SK-N-SH (cell line): ENCODE data around the gene HNF1A. TPM values are rescaled to one million over a fixed set of nuclear protein-coding genes. Genes with fewer than 3 reads are reported as not detected.

Source experiments
- CTCF ChIA-PET: fragments of 300-600, 350-600 bp; formaldehyde crosslinking; extraction: SDS; loops from one replicate; lab custom pipeline; 2021; lab: Yijun Ruan, JAX
- POLR2A ChIA-PET: fragments of 350-600 bp; sonication (Branson Sonifier 250); formaldehyde crosslinking; extraction: SDS; loops from one replicate; lab custom pipeline; 2020; ENCODE audit warnings: antibody characterized with exemption, inconsistent platforms; lab: Yijun Ruan, JAX
- DNase-seq: peaks from one replicate; pipeline ENCODE4 v3.0.0; 2012
- H2AFZ ChIP-seq: fragments of 200-600 bp; sonication (generic); 2 replicates; pipeline ENCODE4 v1.8.1; 2016; ENCODE audit warnings: antibody characterized with exemption, mild to moderate bottlenecking, low read depth
- H3F3A ChIP-seq: fragments of 200-600 bp; sonication (generic); replicated peaks from 2 replicates; pipeline ENCODE3; 2016; ENCODE audit warnings: antibody characterized with exemption, mild to moderate bottlenecking; ENCODE audit not compliant: insufficient read depth
- H3K27ac ChIP-seq, 2 experiments: fragments of 200-500 bp in 1 of 2; fragments of 200-600 bp in 1 of 2; sonication (Bioruptor generic) in 1 of 2; sonication (generic), shearing (Covaris generic) in 1 of 2; 2 replicates each; pipeline versions ENCODE4 v1.5.1 to v1.6.1; 2014 to 2016; ENCODE audit warnings: low read depth in 2 of 2, inconsistent platforms in 1 of 2, low read length in 1 of 2, mild to moderate bottlenecking in 1 of 2, mixed read lengths in 1 of 2
- H3K27me3 ChIP-seq: fragments of 200-600 bp; sonication (generic), shearing (Covaris generic); 2 replicates; pipeline ENCODE4 v1.6.1; 2016; ENCODE audit warnings: mixed run types; ENCODE audit not compliant: insufficient read depth
- H3K36me3 ChIP-seq, 2 experiments: fragments of 200-500 bp in 1 of 2; fragments of 200-600 bp in 1 of 2; sonication (Bioruptor generic) in 1 of 2; sonication (generic) in 1 of 2; replicated peaks in 1 of 2; 2 replicates each; pipeline versions ENCODE3 to v1.5.1; 2014 to 2016; ENCODE audit warnings: low read length in 1 of 2, mild to moderate bottlenecking in 1 of 2; ENCODE audit not compliant: insufficient read depth in 2 of 2, control insufficient read depth in 1 of 2
- H3K4me1 ChIP-seq, 2 experiments: fragments of 200-500 bp in 1 of 2; fragments of 200-600 bp in 1 of 2; sonication (Bioruptor generic) in 1 of 2; sonication (generic), shearing (Covaris generic) in 1 of 2; 2 replicates each; pipeline versions ENCODE4 v1.5.1 to v1.6.1; 2014 to 2016; ENCODE audit warnings: low read depth in 1 of 2, low read length in 1 of 2, mixed run types in 1 of 2; ENCODE audit not compliant: insufficient read depth in 2 of 2, control insufficient read depth in 1 of 2
- H3K4me2 ChIP-seq: fragments of 200-600 bp; sonication (generic), shearing (Covaris generic); 2 replicates; pipeline ENCODE4 v1.6.1; 2017; ENCODE audit warnings: mixed run types
- H3K4me3 ChIP-seq, 2 experiments: fragments of 200-500 bp in 1 of 2; fragments of 200-600 bp in 1 of 2; sonication (Bioruptor generic) in 1 of 2; sonication (generic), shearing (Covaris generic) in 1 of 2; 2 replicates each; pipeline versions ENCODE4 v1.5.1 to v1.8.1; 2014 to 2016; ENCODE audit warnings: low read depth in 2 of 2, inconsistent platforms in 1 of 2, low read length in 1 of 2, mild to moderate bottlenecking in 1 of 2, mixed read lengths in 1 of 2, moderate library complexity in 1 of 2
- H3K79me2 ChIP-seq: fragments of 200-600 bp; sonication (generic); 2 replicates; pipeline ENCODE4 v1.8.1; 2017; ENCODE audit warnings: mild to moderate bottlenecking; ENCODE audit not compliant: insufficient read depth
- H3K9ac ChIP-seq: fragments of 200-600 bp; sonication (generic); 2 replicates; pipeline ENCODE4 v1.6.1; 2017; ENCODE audit warnings: mixed run types
- H3K9me2 ChIP-seq: fragments of 200-600 bp; sonication (generic); 2 replicates; pipeline ENCODE4 v1.6.1; 2017; ENCODE audit warnings: mixed run types
- H3K9me3 ChIP-seq: fragments of 200-600 bp; sonication (generic); 2 replicates; pipeline ENCODE4 v1.6.1; 2017; ENCODE audit warnings: mixed run types, mild to moderate bottlenecking, moderate library complexity
- H4K20me1 ChIP-seq: fragments of 200-600 bp; sonication (generic); 2 replicates; pipeline ENCODE4 v1.6.1; 2017; ENCODE audit warnings: mild to moderate bottlenecking, mixed run types; ENCODE audit not compliant: insufficient read depth
- ELF1 ChIP-seq: IDR thresholded peaks from 2 replicates; pipeline ENCODE4 v1.4.0; 2012
- EP300 ChIP-seq, 2 experiments: IDR thresholded peaks; 2 replicates each; pipeline versions ENCODE4 v1.4.0 to v1.6.1; 2012; ENCODE audit warnings: borderline replicate concordance in 1 of 2, low read depth in 1 of 2, low read length in 1 of 2
- EZH2phosphoT487 ChIP-seq: fragments of 200-600 bp; sonication (generic); IDR thresholded peaks from 2 replicates; pipeline ENCODE4 v1.6.1; 2017; ENCODE audit warnings: low read depth, mixed run types, mild to moderate bottlenecking, antibody characterized with exemption, moderate library complexity, borderline replicate concordance
- FOSL2 ChIP-seq: IDR thresholded peaks from 2 replicates; pipeline ENCODE4 v1.4.0; 2012; ENCODE audit warnings: low read depth, mild to moderate bottlenecking, moderate library complexity, borderline replicate concordance
- MEF2A ChIP-seq: IDR thresholded peaks from 2 replicates; pipeline ENCODE4 v1.4.0; 2012; ENCODE audit warnings: low read depth, borderline replicate concordance
- MXI1 ChIP-seq: IDR thresholded peaks from 2 replicates; pipeline ENCODE4 v1.6.1; 2012; ENCODE audit warnings: mild to moderate bottlenecking, low read depth, low read length, improper control_type of control experiment
- NFIC ChIP-seq: IDR thresholded peaks from 2 replicates; pipeline ENCODE4 v1.4.0; 2012; ENCODE audit warnings: borderline replicate concordance
- RAD21 ChIP-seq: IDR thresholded peaks from 2 replicates; pipeline ENCODE4 v1.6.1; 2012; ENCODE audit warnings: mild to moderate bottlenecking, low read length
- RCOR1 ChIP-seq: fragments of 150-350 bp; IDR thresholded peaks from 2 replicates; pipeline ENCODE4 v1.6.1; 2017; ENCODE audit warnings: antibody characterized with exemption, low read length
- REST ChIP-seq: IDR thresholded peaks from 2 replicates; pipeline ENCODE4 v1.6.1; 2012; ENCODE audit warnings: mild to moderate bottlenecking, low read depth, low read length, moderate library complexity
- RFX5 ChIP-seq: IDR thresholded peaks from 2 replicates; pipeline ENCODE4 v1.6.1; 2012; ENCODE audit warnings: mild to moderate bottlenecking, improper control_type of control experiment, low read length
- RXRA ChIP-seq: IDR thresholded peaks from 2 replicates; pipeline ENCODE4 v1.4.0; 2012; ENCODE audit warnings: low read depth, mild to moderate bottlenecking, borderline replicate concordance
- SMC3 ChIP-seq: IDR thresholded peaks from 2 replicates; pipeline ENCODE4 v1.6.1; 2012; ENCODE audit warnings: low read depth, low read length, improper control_type of control experiment
- TAF1 ChIP-seq: IDR thresholded peaks from 2 replicates; pipeline ENCODE4 v1.6.1; 2012; ENCODE audit warnings: low read depth, mild to moderate bottlenecking, low read length, moderate library complexity, borderline replicate concordance
- WGBS: methylation state at CpG from one replicate; pipeline ENCODE4 v1.1.6; 2017; ENCODE audit warnings: low lambda C conversion rate; 5-methylcytosine and 5-hydroxymethylcytosine counted together
- polyA plus RNA-seq, 3 experiments: library from polyadenylated mRNA; depleted of rRNA; stranded (reverse); fragments of >200 nt; gene quantifications; 2 replicates each; pipeline ENCODE4 v1.2.3, GENCODE V29; 2012
- TF ChIP-seq, protein P1 (sequence below): IDR thresholded peaks from 2 replicates; pipeline ENCODE4 v1.4.0; 2012; ENCODE audit warnings: low read depth, borderline replicate concordance
- TF ChIP-seq, protein P2 (sequence below): fragments of 150-350 bp; IDR thresholded peaks from 2 replicates; pipeline ENCODE4 v1.6.1; 2016; ENCODE audit warnings: mild to moderate bottlenecking, low read depth, low read length
- TF ChIP-seq, protein P3 (sequence below): IDR thresholded peaks from 2 replicates; pipeline ENCODE4 v1.4.0; 2012; ENCODE audit warnings: low read depth, borderline replicate concordance

Gene HNF1A
- polyA plus RNA-seq, 1 of the 3 experiments (the other 2 are of a cell fraction), result not detected

GRCh38 chr12:120940799-120941198, 37.5 kb upstream of the HNF1A start (continued):
- TF ChIP-seq, protein P1, sequence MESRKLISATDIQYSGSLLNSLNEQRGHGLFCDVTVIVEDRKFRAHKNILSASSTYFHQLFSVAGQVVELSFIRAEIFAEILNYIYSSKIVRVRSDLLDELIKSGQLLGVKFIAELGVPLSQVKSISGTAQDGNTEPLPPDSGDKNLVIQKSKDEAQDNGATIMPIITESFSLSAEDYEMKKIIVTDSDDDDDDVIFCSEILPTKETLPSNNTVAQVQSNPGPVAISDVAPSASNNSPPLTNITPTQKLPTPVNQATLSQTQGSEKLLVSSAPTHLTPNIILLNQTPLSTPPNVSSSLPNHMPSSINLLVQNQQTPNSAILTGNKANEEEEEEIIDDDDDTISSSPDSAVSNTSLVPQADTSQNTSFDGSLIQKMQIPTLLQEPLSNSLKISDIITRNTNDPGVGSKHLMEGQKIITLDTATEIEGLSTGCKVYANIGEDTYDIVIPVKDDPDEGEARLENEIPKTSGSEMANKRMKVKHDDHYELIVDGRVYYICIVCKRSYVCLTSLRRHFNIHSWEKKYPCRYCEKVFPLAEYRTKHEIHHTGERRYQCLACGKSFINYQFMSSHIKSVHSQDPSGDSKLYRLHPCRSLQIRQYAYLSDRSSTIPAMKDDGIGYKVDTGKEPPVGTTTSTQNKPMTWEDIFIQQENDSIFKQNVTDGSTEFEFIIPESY, result no peak
- TF ChIP-seq RAD21, result no peak

GRCh38 chr12:120941412-120941811, 36.9 kb upstream of the HNF1A start:
- Histone ChIP-seq H3K9me2 (no peaks in the 10 kb centered on the region), H3K27ac (no peak overlapping the region), H4K20me1 (no peaks in the 10 kb centered on the region), H2AFZ (no peak overlapping the region), H3K36me3 (no peaks in the 10 kb centered on the region), H3F3A (no peaks in the 10 kb centered on the region), H3K27me3 (no peaks in the 10 kb centered on the region; the same call in 1 of the 2 replicates), H3K4me1 (no peaks in the 10 kb centered on the region), H3K79me2 (no peaks in the 10 kb centered on the region), H3K9me3 (no peaks in the 10 kb centered on the region), H3K4me2 (no peak overlapping the region), H3K9ac (no peak overlapping the region), H3K4me3 (no peak overlapping the region)
- CTCF ChIA-PET, result interaction anchor here (1.6 kb wide), 1 partner anchor 30 kb away, joined by 7 read pairs; no protein-coding TSS in a partner anchor
- WGBS, result 67% methylated on average over 4 of the region's 4 CpGs
- POLR2A ChIA-PET, result no interaction called here
- DNase-seq, result no peak
- no peak for TF ChIP-seq TAF1
- TF ChIP-seq MXI1, result no peak
- TF ChIP-seq EP300 (IDR thresholded peaks at IDR 0.05; ENCODE audit: borderline replicate concordance in 1 of 2, low read depth in 1 of 2, low read length in 1 of 2), result no peak
- no peak for TF ChIP-seq FOSL2
- no peak for TF ChIP-seq EZH2phosphoT487
- TF ChIP-seq, protein P2, sequence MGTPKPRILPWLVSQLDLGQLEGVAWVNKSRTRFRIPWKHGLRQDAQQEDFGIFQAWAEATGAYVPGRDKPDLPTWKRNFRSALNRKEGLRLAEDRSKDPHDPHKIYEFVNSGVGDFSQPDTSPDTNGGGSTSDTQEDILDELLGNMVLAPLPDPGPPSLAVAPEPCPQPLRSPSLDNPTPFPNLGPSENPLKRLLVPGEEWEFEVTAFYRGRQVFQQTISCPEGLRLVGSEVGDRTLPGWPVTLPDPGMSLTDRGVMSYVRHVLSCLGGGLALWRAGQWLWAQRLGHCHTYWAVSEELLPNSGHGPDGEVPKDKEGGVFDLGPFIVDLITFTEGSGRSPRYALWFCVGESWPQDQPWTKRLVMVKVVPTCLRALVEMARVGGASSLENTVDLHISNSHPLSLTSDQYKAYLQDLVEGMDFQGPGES, result no peak
- no peak for TF ChIP-seq REST
- no peak for TF ChIP-seq NFIC
- TF ChIP-seq RCOR1, result no peak
- TF ChIP-seq RFX5, result no peak
- no peak for TF ChIP-seq SMC3
- no peak for TF ChIP-seq RXRA
- TF ChIP-seq ELF1, result no peak
- TF ChIP-seq RAD21, result no peak
- TF ChIP-seq MEF2A, result no peak
- TF ChIP-seq, protein P3, sequence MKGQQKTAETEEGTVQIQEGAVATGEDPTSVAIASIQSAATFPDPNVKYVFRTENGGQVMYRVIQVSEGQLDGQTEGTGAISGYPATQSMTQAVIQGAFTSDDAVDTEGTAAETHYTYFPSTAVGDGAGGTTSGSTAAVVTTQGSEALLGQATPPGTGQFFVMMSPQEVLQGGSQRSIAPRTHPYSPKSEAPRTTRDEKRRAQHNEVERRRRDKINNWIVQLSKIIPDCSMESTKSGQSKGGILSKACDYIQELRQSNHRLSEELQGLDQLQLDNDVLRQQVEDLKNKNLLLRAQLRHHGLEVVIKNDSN, result no peak
- TF ChIP-seq, protein P1, result no peak
